ENCODE results near the gene LHFPL4. TPM values are rescaled to one million over a fixed set of nuclear protein-coding genes. Genes with fewer than 3 reads are reported as not detected.

LHFPL4 gene
- total RNA-seq, 8 experiments from 2014 or later = 0.25 to 15.1 (median 8.3) TPM

DNA sequence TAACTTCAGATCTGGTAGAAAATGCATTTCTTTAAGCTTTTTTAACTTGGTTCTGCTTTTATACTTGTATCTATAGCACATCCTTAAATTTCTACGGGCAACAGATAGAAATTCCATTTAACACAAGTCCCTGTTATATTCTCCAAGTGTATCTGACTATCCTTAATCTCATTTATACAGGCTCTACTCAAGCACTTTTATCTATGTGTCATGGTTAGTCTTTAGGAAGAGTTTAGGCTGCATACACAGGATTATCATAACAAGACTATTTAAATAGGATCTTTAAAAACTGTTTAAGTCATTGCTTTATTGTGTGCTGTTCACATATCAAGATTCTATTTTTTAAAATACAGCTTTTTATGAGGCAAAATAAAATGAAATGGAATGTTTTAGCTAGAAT lies 103.5 kb downstream of the LHFPL4 start:
- ATAC-seq (replicated peaks in 6 of 8) = no peak
- 17 to 100% (median 94%) methylated on average over 1 of the region's 1 CpG for WGBS, 10 experiments
- in situ Hi-C loops (cut with MboI; ENCODE audit: low pct_unique_long_range_greater_than_20kb in 2 of 9, low sequenced_read_pairs in 9 of 9, unreplicated experiment in 9 of 9) = loop anchor here in 1 of 9 experiments (25.0 kb wide), 1 partner anchor 88 kb away; the partner anchor contains the start of gene THUMPD3
- H3K4me3 ChIP-seq = no peak overlapping the region
- H3K4me1 ChIP-seq (replicated peaks in 1 of 2) = no peaks in the 10 kb centered on the region
- no peak overlapping the region for H3K27ac ChIP-seq

DNA sequence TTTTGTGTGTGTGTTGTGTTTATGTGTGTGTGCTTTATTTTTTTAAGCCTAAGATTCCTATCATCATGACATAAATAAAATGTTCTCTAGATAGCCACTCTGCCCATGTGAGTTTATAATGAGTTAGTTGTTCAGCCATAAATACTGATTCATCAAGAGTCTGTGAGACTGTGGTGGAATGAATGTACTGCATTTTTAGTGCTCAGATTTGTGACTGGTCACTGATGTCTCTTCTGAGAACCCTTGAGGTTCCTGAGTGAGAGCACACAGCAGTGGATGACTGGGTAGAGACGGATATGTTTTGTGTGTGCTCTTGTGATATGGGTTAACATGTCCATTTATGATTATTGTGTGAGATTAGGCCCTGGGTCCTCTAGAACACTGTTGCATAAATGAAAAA lies 105.0 kb downstream of the LHFPL4 start:
- Histone ChIP-seq H3K4me3 (no peak overlapping the region), H3K4me1 (replicated peaks in 1 of 2) (no peaks in the 10 kb centered on the region), H3K27ac (no peak overlapping the region)
- in situ Hi-C loops (cut with MboI; ENCODE audit: low pct_unique_long_range_greater_than_20kb in 2 of 9, low sequenced_read_pairs in 9 of 9, unreplicated experiment in 9 of 9) = no loop called here
- no peak for ATAC-seq (replicated peaks in 6 of 8)
- 80 to 100% (median 94%) methylated on average over 1 of the region's 1 CpG; no CpG with 5 or more reads in 6 of the 10 experiments for WGBS, 10 experiments

Other genes with a start within 250 kb of the LHFPL4 start
- 10 to 100 TPM; 35.0 to 57.4 (median 42.0) TPM for gene THUMPD3, start 190.8 kb downstream of the LHFPL4 start, total RNA-seq
- 100 to 1,000 TPM in 2 of 8 experiments, 10 to 100 TPM in 6; 32.0 to 200 (median 74.3) TPM for gene SETD5, start 156.2 kb downstream of the LHFPL4 start, total RNA-seq
- 10 to 100 TPM; 12.4 to 26.9 (median 18.5) TPM for gene MTMR14, start 95.7 kb upstream of the LHFPL4 start, total RNA-seq
- gene CPNE9, start 150.0 kb upstream of the LHFPL4 start, total RNA-seq = 1 to 10 TPM in 1 of 8 experiments, under 1 TPM in 5, not detected in 2; 0.14 to 1.4 (median 0.36) TPM
- 10 to 100 TPM in 7 of 8 experiments, 1 to 10 TPM in 1; 9.7 to 22.7 (median 13.6) TPM for gene BRPF1, start 177.9 kb upstream of the LHFPL4 start, total RNA-seq
- 10 to 100 TPM; 11.9 to 28.1 (median 22.4) TPM for gene OGG1, start 196.1 kb upstream of the LHFPL4 start, total RNA-seq
- 10 to 100 TPM in 1 of 8 experiments, 1 to 10 TPM in 7; 1.2 to 19.0 (median 5.1) TPM for gene CAMK1, start 216.1 kb upstream of the LHFPL4 start, total RNA-seq
- gene TADA3, start 238.7 kb upstream of the LHFPL4 start, total RNA-seq = 10 to 100 TPM; 23.0 to 56.2 (median 40.7) TPM
- 100 to 1,000 TPM in 5 of 8 experiments, 10 to 100 TPM in 3; 75.0 to 158 (median 120) TPM for gene ARPC4, start 239.3 kb upstream of the LHFPL4 start, total RNA-seq

Data from motor neuron (in vitro differentiated cells).